Cortex of kidney (tissue), 1 donor: Measurements from ENCODE around the gene GPR33.
"Not testable (repeated sequence)": the region's sequence is repeated elsewhere in the genome, so short reads cannot be mapped to it uniquely, and the experiment has no call there.

Source experiments
- DNase-seq: peaks from one replicate; lab custom pipeline; 2025; lab: John Stamatoyannopoulos, UW

The GPR33 gene

GRCh38 chr14:31487886-31488285, at the start of gene GPR33:
Gene GPR33 (minus strand): TSS chr14:31488039. CDS start chr14:31483965, 4,074 bp downstream.
- no peak for DNase-seq

- no peak for DNase-seq
Measured at GRCh38 chr14:31536201-31536960, 48.5 kb upstream of the GPR33 start.

- DNase-seq: no peak
Measured at GRCh38 chr14:31530136-31530535, 42.3 kb upstream of the GPR33 start.

- DNase-seq: no peak
Measured at GRCh38 chr14:31529053-31529452, 41.2 kb upstream of the GPR33 start.

GRCh38 chr14:31527546-31527945, 39.7 kb upstream of the GPR33 start:
- no peak for DNase-seq

- DNase-seq: no peak
Measured at GRCh38 chr14:31527087-31527486, 39.2 kb upstream of the GPR33 start.

- no peak for DNase-seq
Measured at GRCh38 chr14:31510855-31511254, 23.0 kb upstream of the GPR33 start.

- no peak for DNase-seq
Measured at GRCh38 chr14:31510222-31510621, 22.4 kb upstream of the GPR33 start.

GRCh38 chr14:31508135-31508534, 20.3 kb upstream of the GPR33 start:
- DNase-seq: no peak

GRCh38 chr14:31505411-31505810, 17.6 kb upstream of the GPR33 start:
- DNase-seq: no peak

GRCh38 chr14:31501870-31502269, 14.0 kb upstream of the GPR33 start:
- no peak for DNase-seq

GRCh38 chr14:31492759-31493498, 5.1 kb upstream of the GPR33 start:
- DNase-seq: no peak

- no peak for DNase-seq
Measured at GRCh38 chr14:31489691-31490090, 1.9 kb upstream of the GPR33 start.

- no peak for DNase-seq
Measured at GRCh38 chr14:31486764-31487163, 1.1 kb downstream of the GPR33 start.

GRCh38 chr14:31484754-31485153, 3.1 kb downstream of the GPR33 start:
- no peak for DNase-seq

GRCh38 chr14:31480156-31480555, 7.7 kb downstream of the GPR33 start:
- DNase-seq: no peak

GRCh38 chr14:31479027-31479426, 8.8 kb downstream of the GPR33 start:
- no peak for DNase-seq

GRCh38 chr14:31477248-31477647, 10.6 kb downstream of the GPR33 start:
- DNase-seq: no peak

- no peak for DNase-seq
Measured at GRCh38 chr14:31476131-31476866, 11.5 kb downstream of the GPR33 start.

- DNase-seq: no peak
Measured at GRCh38 chr14:31466554-31466953, 21.3 kb downstream of the GPR33 start.

GRCh38 chr14:31465111-31465510, 22.7 kb downstream of the GPR33 start:
- DNase-seq: no peak

- not testable (repeated sequence) for DNase-seq
Measured at GRCh38 chr14:31462450-31462849, 25.4 kb downstream of the GPR33 start.

- DNase-seq: no peak
Measured at GRCh38 chr14:31461545-31461944, 26.3 kb downstream of the GPR33 start.
